ELR (cell line): ENCODE data around the gene RB1.
A peak's percentile ranks its signal among the peaks of the same experiment; 100 is the strongest.
"Not testable (repeated sequence)": the region's sequence is repeated elsewhere in the genome, so short reads cannot be mapped to it uniquely, and the experiment has no call there.

ENCODE experiments used
- DNase-seq: peaks from one replicate; pipeline ENCODE4 v3.0.0-alpha.2; 2015; ENCODE audit warnings: low read depth

RB1 gene

DNA sequence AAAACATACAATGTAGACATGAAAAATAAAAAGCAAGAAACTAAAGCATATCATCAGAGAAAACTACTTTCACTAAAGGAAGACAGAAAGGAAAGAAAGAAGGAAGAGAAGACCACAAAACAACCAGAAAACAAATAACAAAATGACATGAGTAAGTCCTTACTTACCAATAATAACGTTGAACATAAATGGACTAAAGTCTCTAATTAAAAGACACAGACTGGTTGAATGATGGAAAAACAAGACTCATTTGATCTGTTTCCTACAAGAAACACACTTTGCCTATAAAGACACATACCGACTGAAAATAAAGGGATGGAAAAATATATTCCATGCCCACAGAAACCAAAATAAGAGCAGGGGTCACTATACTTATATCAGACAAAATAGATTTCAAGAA is 46.0 kb downstream of the RB1 start:
- no peak for DNase-seq

DNA sequence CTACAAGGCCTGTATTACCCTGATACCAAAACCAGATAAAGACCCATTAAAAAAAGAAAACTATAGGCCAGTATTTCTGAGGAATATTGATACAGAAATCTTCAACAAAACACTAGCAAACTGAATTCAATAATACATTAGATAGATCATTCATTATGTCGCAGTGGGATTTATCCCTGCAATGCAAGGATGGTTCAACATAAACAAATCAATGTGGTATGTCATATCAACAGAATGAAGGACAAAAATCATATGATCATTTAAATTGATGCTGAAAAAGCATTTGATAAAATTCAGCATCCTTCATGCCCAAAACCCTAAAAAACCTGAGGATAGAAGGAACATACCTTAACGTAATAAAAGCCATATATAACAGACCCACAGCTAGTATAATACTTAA is 50.0 kb downstream of the RB1 start:
- no peak for DNase-seq

DNA sequence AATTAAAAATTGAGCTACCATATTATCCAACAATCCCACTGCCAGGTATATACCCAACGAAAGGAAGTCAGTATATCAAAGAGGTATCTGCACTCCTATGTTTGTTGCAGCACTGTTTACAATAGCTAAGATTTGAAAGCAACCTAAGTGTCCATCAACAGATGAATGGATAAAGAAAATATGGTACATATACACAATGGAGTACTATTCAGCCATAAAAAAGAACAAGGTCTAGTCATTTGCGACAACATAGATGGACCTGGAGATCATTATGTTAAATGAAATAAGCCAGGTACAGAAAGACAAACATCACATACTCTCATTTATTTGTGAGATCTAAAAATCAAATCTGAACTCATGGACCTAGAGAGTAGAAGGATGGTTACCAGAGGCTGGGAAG is 52.0 kb downstream of the RB1 start:
- not testable (repeated sequence) for DNase-seq

DNA sequence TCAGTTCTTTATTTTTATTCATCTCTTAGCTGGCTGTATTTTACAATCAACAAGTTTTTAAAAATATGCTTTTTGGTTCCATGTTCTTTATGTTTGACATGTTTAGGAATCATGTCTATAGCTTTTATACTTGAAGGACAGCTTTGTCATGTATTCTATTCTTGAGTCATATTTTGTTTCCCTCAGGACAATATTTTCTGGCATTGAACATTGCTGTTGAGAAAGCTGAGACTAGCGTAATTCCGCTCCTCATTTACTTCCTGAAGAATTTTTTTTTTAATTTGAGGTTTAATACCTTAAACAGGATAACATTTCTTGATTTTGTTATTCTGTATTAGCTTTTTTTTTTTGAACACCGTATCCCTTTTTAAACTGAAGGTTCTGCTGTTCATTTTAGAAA is 53.2 kb downstream of the RB1 start:
- DNase-seq, result no peak

DNA sequence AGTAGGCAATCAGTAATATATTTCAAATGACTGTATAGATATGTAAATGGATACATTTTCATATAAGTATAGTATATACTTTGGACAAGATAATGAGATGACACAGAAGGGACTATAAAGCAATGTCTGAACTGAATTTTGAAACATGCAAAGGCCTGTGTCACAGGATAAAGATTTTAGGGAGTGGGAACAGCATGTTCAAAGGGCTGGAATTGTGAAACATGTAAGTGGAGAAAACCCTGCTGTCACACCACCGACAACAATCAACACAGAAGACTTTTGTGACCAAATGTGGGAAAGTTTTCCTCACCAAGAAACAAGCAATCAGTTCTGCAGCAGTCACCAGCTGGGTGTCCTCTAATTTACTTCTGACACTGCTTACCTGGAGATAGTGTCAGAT is 66.4 kb downstream of the RB1 start:
- no peak for DNase-seq

DNA sequence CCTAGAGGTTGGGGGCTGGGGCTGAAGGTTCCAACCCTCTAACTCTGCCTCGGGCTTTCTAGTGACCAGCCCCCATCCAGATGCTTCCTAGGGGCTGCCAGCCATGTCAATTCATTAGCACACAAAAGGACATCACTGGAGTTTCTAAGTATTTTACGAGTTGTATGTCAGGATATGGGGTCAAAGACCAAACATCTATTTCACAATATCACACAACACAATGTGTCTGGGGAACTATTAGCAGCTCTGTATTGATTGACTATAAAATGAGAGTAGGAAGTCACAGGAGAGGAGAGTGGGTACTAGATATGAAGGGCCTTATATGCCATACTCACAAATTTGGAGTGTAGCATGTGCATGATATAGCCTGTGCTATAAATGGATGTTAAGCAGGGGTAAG is 67.3 kb downstream of the RB1 start:
- DNase-seq, result no peak

DNA sequence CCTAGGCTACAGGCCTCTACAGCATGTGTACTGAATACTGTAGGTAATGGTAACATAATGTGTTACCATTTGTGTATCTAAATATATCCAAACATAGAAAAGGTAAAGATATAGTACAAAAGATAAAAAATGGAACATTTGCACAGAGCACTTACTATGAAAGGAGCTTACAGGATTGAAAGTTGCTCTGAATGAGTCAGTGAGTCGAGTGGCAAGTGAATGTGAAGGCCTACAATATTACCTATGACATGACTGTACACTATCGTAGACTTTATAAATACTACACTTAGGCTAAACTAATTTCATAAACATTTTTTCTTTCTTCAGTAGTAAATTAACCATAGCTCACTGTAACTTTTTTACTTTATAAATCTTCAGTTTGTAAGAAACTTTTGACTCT is 74.3 kb downstream of the RB1 start:
- no peak for DNase-seq

DNA sequence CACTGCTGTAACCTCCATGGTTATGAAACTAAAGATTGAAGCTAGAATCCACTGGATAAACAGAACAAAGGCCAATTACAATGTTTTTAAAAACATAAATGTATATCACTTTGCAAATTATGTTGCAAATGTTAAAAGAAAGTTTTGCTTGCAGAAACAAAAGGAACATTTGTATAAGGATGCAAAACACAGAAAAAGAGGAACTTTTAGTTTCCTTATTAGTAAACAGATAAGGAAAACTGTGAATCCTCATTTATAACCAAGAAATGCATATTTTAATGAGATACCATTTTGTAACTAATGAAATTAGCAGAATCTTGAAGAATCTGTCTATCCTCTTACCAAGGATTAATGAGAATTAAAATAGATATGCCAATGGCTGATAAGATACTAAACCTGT is 77.0 kb downstream of the RB1 start:
- DNase-seq, result no peak

DNA sequence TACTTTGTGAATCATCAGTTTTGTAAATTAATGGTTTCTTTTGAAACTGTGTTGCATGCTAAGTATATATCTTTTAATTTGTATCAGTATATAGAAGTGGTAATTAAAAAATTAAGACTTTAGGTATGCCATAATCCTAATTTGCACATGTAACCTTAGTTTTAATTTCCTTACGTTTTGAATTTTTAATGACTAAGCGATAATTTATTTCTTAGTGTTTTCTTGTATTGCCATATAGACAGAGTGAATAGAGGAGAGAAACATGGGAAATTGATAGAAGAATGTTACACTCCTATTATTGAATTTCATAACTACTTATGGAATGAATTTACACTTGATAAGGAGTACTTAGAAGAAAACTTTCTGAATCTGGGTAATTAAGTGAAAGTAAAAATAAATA is 79.8 kb downstream of the RB1 start:
- no peak for DNase-seq

DNA sequence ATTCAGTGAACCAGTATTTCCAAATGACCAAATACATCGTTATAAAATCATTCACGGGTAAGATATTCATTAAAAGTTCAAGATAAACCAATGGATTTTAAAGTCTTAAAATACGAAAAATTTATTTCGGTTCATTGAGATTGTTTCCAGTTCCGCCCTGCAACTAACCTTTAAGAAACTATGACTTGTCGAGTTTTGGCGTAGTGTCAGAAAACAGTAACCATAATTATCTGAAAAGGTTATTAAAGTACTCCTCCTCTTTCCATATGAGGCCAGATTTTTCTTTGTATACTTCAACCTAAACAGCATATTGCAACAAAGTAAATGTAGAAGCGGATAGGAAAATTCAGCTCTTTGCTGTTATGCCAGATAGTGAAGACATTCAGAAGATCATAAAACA is 83.3 kb downstream of the RB1 start:
- no peak for DNase-seq

DNA sequence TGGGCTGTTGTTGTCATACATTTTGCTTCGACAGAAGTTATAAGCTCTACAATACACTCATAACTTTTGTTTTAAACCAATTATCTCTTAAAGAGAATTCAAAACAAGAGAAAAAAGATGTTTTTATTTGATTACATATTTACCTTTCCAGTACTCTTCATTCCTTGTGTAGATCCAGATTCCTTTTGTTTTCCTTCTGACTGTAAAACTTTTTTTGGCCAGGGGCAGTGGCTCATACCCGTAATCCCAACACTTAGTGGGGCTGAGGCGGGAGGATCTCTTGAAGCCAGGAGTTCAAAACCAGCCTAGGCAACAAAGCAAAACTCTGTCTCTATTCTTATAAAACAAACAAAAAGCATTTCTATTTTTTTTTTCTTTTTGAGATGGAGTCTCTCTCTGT is 87.7 kb downstream of the RB1 start:
- no peak for DNase-seq

DNA sequence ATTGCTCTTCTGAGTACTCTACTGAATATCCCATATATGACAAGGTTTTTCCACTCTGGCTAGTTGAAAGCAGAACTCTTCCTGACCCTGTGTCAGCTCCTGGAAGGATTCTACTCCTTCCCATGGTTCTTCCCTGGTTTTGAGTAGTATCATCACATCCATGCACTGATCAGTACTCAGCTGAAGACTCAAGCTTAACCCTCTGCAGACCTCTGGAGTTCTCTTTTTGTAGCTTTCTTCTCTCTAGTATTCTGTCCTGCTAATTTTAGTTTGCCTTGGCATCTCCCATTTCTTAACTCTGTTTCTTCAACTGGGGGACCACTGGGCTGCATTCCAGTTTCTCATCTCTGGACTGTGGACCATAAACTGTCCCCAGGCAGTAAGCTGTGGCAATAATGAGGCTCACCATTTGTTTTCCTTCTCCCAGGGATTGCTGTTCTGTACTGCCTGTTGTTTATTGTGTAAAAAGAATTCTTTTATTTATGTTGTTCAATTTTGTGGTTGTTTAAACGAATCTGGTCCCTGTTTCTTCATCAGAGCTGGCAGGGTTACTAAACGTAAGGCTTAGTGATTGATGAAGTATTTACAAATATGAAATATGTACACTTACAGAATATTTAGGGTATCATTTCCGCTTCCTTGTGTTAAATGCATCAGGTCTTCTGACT is 89.6 kb downstream of the RB1 start:
- DNase-seq, result no peak

DNA sequence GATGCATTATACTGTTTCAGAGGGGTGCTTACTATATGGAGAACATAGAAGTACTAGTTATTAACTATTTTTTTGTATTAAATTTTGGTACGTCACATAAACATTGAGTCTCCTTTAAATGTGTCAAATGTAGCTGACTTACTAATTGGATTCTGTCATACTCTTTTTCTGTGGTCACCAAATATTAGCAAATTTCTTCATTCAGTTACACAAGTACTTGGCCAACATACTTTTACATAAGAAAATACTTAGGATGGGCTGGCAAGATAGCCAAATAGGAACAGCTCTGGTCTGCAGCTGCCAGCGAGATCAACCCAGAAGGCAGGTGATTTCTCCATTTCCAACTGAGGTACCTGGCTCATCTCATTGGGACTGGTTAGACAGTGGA is 90.1 kb downstream of the RB1 start:
- no peak for DNase-seq

DNA sequence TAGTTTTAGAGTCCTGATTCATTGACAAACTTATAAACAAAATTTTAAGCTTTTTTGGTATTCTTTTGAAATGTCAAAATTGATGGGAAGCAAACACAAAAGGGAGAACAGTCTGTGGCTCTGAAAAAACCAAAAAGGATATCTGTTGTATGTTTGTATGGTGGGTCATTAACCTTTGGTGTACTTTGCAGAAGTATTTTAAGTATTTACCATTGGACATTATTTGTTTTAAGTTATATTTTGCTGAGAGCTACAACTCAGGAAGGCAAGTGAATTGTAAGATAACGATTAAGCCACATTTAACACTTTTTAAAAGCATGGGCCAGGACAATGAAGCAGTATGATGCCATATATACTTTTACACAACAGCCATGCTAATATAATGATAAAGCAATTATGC is 94.2 kb downstream of the RB1 start:
- no peak for DNase-seq

DNA sequence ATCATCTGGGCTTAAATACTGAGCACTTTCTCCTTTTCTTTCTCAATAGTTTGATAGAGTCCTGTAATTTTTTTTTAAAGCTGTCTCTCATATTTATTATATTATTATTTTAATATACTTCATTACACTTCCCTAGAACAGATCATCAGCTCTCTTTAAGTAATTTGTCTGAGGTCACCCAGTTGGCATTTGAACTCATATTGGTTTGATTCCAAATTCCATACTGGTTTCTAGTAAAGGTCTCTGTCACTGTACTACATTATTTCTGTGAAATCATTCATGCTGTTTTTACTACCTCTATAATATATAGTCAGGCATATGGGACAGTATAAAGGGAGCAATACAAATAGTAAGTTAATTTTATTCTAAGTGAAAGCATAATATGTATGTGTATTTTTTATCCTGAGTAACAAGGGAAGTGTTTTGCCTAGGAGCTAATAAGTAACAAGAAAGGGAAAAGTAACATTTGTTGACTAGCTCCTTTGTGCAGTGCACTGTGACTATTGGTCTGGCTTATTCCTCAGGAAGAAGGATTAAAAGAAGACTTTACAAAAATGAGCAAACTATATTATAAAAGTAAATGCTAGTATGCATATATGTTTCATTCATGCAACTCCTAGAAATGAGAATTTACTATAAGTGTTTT is 95.0 kb downstream of the RB1 start:
- peak; percentile 55 for DNase-seq

DNA sequence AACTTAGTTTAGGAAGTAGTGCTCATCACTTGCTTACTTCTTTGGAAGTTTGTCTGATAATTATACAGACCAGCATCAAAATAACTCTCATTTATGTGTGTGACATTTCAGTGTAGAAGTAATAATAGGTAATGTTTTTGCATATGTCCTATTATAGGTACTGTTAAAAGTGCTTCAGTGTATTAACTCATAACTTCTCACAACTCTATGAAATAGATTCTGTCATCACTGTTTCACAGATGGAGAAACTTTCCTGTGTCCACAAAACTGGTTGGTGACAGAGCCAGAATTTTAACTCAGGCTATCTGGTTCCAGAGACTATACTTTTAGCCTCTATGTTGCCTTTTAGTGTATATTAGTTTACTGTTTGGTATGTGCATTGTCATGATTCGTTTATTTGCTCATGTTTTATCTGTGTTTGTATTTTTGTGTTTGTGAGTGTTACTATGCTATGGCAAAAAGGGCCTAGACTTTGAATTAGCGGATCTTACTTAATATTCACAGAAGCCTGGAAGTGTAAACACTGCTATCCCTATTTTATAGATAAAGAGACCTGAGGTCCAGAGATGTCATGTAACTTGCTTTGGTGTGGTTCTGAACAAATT is 96.6 kb downstream of the RB1 start:
- DNase-seq, result peak; percentile 30

DNA sequence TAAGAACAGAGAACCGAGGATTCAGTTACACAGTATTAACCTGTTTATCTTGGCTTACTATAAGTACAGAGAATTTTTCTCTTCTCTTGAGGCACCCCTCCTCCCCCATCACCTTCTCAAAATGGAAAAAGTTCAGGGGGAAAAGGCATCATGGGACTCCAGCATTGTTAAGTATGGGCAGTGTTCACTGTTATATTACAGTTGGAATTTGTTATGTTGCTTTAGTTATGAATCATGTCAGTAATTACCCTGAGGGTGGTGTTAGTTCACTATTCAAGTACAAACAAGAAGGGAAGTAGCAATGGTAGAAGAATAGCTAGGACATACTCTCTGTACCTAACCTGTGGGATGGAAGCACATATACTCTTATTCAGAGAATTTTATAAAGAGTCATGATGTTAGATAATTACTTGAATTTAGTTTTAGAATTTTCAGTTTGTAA is 97.3 kb downstream of the RB1 start:
- DNase-seq, result peak; percentile 81

DNA sequence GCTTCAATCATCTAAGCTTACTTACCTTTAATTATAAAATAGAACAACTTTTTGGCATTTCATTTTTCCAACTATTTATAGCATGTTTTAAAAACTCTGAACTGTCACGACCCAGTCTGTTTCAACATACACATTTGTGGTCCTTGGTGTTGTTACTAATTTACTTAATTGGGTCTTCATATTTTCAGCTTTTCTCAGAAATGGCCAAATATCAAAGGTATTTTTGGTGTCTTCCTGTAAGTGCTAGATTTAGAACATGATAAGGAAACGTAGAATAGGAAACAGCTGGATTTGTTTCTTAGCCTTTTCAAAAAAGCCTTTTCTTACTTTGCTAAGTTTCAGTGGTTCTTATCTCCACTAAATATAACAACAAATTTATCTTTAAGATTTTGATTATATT is 97.9 kb downstream of the RB1 start:
- DNase-seq, result no peak

DNA sequence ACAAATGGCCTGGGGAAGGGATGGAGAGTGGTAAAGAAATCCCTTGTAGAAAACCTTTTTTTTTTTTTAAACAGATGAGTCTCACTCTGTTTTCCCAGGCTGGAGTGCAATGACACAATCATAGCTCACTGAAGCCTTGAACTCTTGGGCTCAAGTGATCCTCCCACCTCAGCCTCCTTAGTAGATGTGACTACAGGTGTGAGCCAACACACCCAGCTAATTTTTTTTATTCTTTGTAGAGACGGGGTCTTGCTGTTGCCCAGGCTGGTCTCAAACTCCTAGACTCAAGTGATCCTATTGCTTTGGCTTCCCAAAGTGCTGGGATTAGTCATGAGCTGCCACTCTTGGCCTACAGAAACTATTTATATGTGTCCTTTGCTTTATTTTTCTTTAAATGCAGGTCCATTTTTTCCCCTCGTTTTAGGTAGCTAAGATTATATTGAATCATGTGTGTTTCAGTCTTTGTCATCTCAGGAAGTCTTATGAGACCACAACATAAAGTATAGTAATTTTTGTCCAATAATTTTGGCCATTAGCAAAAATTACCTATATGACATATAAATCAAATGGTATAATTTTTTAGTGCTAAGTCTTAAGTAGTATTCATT is 98.9 kb downstream of the RB1 start:
- DNase-seq, result peak; percentile 33

DNA sequence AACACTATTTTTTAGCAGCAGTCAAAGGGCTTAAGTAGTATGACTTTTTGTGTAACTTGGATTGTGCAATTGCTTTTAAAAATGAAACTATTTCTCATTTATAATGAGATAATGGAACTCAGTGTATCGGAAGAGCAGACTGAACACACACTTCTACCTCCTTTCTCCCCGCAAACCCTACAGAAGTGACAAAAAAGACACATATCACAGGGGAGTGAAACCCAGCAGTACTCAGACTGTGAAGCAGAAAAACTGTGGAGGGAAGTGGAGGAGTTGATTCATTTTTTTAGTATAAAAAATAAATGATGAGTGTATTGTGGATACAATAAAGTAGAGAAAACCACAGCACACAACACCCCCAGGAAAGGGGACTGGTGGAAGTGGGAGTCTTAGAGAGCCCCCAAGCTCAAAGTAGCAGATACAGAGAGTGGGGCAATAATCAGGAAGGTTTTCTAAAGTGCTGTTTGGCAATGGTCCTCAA is 99.6 kb downstream of the RB1 start:
- DNase-seq, result no peak

DNA sequence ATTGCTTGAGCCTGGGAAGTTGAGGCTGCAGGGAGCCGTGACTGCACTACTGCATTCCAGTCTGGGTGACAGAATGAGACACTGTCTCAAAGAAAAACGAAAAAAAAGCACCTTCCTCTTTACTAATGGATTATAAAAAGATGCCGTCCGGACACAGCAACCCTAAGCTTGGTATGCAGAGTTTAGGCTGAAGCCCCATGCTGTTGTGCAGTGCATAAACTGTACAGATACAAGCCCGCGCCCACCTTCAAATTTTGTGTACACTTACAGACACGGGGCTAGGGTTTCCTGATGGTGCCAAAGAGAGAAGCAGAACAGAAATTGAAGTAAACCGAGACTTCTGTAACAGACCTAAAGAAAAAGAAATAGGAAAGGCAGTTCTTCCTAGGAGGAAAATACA is 100.4 kb downstream of the RB1 start:
- no peak for DNase-seq

DNA sequence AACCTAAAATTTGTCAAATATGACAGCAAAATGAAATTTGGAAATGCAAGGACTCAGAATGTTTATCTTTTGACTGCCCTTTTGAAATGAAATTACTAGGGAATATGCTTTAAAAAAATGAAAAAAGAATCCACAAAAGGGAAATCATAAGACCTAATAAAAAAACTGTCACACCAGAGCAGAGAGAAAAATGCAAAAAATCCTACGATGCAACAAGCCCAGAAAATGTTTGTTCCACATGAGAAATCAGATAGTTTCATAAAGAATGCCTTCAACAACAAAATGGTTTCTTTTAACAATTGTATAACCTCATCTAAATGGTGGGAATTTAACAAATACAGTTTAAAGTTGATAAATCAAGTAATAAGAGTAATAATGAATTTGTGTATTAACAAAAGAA is 101.4 kb downstream of the RB1 start:
- no peak for DNase-seq

DNA sequence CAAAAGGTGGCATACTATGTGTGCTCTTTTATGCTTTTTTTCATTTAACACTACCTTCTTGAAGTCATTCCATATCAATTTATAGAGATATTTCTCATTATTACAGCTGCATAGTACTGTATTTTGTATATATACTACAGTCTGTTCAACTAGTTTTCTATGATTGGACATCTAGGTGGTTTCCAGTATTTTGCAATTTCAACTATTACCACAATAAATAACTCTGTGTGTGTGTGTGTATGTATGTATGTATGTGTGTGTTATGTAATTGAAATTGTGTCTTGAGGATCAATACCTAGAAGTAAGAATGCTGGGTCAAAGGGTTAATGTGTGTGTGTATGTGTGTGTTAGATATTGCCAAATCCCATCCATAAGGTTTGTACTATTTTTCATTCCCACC is 102.3 kb downstream of the RB1 start:
- DNase-seq, result no peak
